ENCODE results near the gene SYNE1. TPM values are rescaled to one million over a fixed set of nuclear protein-coding genes. Genes with fewer than 3 reads are reported as not detected.
A peak's percentile ranks its signal among the peaks of the same experiment; 100 is the strongest.

SYNE1 gene
- polyA plus RNA-seq, 6 donors from 2014 or later, result 24.1 to 50.3 (median 30.9) TPM

DNA sequence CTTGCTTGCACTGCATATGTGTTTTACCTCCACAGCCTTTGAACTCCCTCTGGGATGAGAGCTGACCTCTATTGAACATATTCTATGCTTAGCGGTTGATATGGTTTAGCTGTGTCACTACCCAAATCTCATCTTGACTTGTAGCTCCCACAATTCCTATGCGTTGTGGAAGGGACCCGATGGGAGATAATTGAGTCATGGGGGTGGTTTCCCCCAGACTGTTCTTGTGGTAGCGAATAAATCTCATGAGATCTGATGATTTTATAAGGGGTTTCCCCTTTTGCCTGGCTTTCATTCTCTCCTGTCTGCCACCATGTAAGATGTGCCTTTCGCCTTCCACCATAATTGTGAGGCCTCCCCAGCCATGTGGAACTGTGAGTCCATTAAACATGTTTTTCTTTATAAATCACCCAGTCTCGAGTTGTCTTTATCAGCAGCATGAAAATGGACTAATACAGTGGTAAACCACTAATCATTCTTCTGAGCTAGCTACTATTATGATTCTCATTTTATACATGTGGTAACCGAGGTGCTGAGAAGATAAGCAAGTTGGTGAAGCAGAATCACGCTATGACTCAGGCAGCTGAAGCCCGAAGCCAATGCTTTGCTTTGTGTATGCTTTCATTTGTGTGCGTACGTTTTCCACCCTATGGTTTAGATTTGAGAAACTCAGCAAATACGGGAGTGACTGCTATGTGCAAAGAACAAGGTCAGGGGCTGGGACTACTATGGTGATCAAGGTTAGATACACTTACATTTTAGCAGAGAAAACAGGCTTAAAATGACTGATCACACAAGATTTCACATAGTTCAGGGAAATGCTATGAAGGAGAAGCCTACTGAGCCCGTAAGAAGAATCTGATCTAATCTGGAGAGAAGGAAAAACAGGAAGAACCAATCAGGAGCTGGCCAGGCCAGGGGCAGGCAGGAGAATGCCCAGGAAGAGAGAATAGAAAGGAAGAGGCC, 466.2 kb downstream of the SYNE1 start:
- DNase-seq, result no peak
- Mint-ChIP-seq H3K4me3 (no peak overlapping the region), H3K9me3 (peaks cover 0 to 12% (median 6%) of the 10 kb centered on the region in 7 donors), H3K27me3 (no peaks in the 10 kb centered on the region), H3K27ac (peak overlapping the region in 3 of 6 donors; percentile 22 to 88 (median 29)), H3K36me3 (peaks cover 37 to 44% of the 10 kb centered on the region in 2 donors), H3K4me1 (peaks cover 5 to 16% (median 11%) of the 10 kb centered on the region in 3 donors)
- peak in 1 of 2 donors; percentile 37 for ATAC-seq (ENCODE audit: low read depth in 2 of 2)

DNA sequence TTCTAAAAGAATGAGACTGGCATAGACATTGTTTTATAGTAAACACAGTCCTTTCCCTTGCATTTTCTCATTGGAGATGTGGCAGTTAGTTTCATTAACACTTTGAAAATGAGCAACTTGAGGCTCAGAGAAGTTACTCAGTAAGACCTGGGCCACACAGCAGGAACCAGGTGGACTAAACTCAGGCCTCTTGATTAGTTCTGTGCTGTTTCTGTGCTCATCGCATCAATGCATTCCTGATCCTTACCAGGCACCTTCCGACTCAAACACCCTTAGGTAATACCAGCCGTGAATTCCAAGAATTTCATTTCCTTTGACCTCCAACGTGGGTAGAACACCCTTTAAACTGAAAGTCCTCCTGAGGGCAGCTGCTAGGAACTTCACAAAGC, 466.9 kb downstream of the SYNE1 start:
- H3K27ac Mint-ChIP-seq, result peak overlapping the region in 3 of 6 donors; percentile 14 to 29 (median 22)
- no peak overlapping the region for H3K4me3 Mint-ChIP-seq
- ATAC-seq (ENCODE audit: low read depth in 2 of 2) (no peak), DNase-seq (no peak)
- H3K27me3 Mint-ChIP-seq, result no peaks in the 10 kb centered on the region
- H3K36me3 Mint-ChIP-seq, result peaks cover 37 to 38% of the 10 kb centered on the region in 2 donors
- H3K4me1 Mint-ChIP-seq, result peaks cover 5 to 16% (median 14%) of the 10 kb centered on the region in 3 donors
- H3K9me3 Mint-ChIP-seq, result peaks cover 0 to 12% (median 6%) of the 10 kb centered on the region in 7 donors

DNA sequence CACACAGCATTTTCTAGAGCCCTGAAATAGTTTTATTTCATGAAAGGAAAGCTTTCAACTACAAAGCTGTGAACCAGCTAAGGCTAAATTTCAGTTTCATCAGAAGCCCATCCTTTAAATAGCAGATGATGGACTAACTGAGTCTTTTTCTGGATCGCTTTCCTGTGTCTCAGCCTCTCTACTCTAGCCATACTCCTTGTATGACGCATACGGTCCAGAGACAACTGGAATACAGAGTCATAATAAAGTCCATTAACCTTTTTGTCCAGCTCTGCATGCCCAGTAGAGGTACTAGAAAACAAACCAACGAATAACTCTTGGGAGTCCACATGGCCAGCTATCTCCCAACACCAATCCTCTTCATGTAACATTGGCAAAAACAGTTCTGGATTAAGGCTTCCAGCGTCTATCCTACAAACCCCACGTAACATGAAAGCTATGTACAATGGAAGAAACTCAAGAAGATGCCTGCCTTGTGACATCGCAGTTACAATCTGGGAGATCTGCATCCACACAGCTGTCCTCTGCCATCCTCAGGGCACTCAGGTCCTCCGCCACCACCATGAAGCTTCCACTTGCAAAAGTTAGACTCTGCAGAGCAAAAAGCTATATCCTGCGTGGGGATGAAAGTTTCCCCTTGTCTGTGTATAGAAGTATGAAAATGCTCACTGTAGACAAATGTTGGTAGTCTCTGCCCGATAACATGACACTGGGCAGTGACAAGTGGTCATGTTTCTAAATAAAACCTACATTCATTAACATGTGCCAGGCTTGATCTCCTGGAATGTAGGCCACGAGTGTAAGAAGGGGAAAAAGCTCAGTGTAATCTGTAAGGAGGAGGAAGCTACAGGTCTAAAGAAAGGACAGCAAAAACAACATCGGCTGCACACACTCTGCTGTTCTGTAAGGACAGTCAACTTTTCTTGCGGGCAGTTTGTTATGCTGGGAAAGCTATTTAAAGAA, 469.2 kb downstream of the SYNE1 start:
- Mint-ChIP-seq H3K27me3 (no peaks in the 10 kb centered on the region), H3K36me3 (peaks cover 31 to 42% of the 10 kb centered on the region in 2 donors), H3K9me3 (peaks cover 0 to 12% (median 6%) of the 10 kb centered on the region in 7 donors), H3K27ac (peak overlapping the region in 4 of 6 donors; percentile 5 to 36 (median 31)), H3K4me3 (peak overlapping the region in 1 of 8 donors; percentile 25), H3K4me1 (peaks cover 0 to 18% (median 16%) of the 10 kb centered on the region in 3 donors)
- DNase-seq (no peak), ATAC-seq (ENCODE audit: low read depth in 2 of 2) (no peak)

DNA sequence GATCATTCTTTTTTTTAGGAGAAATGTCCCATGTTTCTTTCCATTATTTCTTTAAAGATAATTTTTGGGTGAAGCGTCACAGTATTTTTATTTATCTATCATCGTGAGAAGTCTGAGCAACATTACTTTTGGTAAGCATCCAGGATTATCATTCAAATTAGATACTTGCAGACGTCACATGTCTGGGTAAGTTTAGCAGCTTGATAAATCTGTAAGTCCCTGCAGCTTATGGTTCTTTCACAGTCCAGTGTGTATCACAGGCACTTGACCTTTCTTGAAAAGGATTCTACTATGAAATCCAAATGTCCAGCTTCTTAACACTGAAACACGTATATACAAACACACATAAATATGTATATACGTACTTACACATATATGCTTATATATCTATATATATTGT, 470.3 kb downstream of the SYNE1 start:
- DNase-seq (no peak), ATAC-seq (ENCODE audit: low read depth in 2 of 2) (no peak)
- Mint-ChIP-seq H3K36me3 (peaks cover 31 to 44% of the 10 kb centered on the region in 2 donors), H3K4me3 (no peak overlapping the region), H3K9me3 (peaks cover 0 to 12% (median 6%) of the 10 kb centered on the region in 7 donors), H3K4me1 (peaks cover 0 to 22% (median 21%) of the 10 kb centered on the region in 3 donors), H3K27ac (peak overlapping the region in 1 of 6 donors; percentile 21), H3K27me3 (no peaks in the 10 kb centered on the region)

DNA sequence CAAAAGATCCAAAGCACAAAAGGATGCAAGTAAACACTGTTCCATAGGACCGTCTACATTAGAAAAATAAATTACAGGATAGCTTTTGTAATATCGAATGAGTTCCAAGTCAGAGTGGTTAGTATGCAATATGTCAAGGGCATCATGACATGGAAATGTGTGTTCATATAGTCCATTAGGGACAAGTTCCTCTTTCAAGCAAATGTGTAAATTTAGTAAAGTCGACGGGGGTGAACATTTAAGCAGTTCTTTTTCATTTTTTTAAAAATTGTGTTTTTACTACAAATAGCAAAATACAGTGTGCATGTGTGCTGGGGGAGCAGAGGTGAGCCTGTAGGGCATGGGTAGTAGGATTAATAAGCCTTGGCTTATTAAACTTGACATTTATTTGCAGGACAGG, 470.7 kb downstream of the SYNE1 start:
- DNase-seq (no peak), ATAC-seq (ENCODE audit: low read depth in 2 of 2) (no peak)
- no peak overlapping the region for H3K4me3 Mint-ChIP-seq
- H3K27ac Mint-ChIP-seq, result peak overlapping the region in 1 of 6 donors; percentile 21
- peaks cover 2 to 25% (median 24%) of the 10 kb centered on the region in 3 donors for H3K4me1 Mint-ChIP-seq
- H3K27me3 Mint-ChIP-seq, result no peaks in the 10 kb centered on the region
- H3K9me3 Mint-ChIP-seq, result peaks cover 0 to 12% (median 6%) of the 10 kb centered on the region in 7 donors
- peaks cover 28 to 42% of the 10 kb centered on the region in 2 donors for H3K36me3 Mint-ChIP-seq

DNA sequence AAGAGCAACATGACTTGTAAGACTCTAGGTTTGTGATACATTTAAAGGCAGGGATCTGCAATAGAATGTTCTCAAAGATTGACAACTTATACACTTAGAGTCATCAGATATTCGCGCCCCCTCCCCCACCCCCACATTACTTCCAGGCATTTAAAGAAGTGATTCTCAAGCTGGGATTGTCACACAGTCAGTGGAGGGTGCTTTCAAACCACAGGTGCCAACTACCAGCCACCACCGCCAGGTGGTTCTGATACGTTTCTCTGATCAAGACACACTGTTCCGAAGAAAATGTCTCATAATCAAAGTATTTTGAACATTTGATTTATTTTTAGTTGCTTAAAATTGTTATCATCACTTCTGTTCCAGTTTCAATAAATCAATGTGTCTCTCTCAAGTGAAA, 472.2 kb downstream of the SYNE1 start:
- H3K27ac Mint-ChIP-seq, result no peak overlapping the region
- ATAC-seq (ENCODE audit: low read depth in 2 of 2), result no peak
- no peaks in the 10 kb centered on the region for H3K9me3 Mint-ChIP-seq
- H3K4me1 Mint-ChIP-seq, result peaks cover 11 to 32% (median 21%) of the 10 kb centered on the region in 3 donors
- H3K36me3 Mint-ChIP-seq, result peaks cover 14 to 34% of the 10 kb centered on the region in 2 donors
- no peak for DNase-seq
- no peak overlapping the region for H3K4me3 Mint-ChIP-seq
- H3K27me3 Mint-ChIP-seq, result no peaks in the 10 kb centered on the region

DNA sequence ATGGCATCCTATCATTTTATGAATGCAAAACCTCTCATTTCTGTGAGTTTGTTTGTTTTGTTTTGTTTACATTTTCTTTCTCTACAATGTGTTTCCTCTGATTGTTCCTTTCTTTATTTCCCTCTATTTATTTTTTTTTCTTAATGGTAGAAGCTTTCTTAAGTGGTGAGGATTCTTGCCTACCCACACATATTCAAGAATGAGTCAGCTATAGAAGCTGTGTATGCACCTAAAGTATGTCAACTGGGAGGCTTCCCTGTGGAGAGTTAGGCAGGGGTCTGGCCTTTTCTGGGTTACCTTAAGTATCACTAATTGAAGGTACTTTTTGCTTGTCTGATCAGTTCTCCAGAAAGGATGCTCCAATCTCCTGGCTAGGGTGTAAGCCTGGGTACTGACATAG, 475.7 kb downstream of the SYNE1 start:
- Mint-ChIP-seq H3K9me3 (no peaks in the 10 kb centered on the region), H3K4me1 (peaks cover 11 to 24% (median 21%) of the 10 kb centered on the region in 3 donors), H3K36me3 (peaks cover 19 to 26% of the 10 kb centered on the region in 2 donors), H3K27me3 (no peaks in the 10 kb centered on the region), H3K27ac (peak overlapping the region; percentile 59 to 95 (median 81)), H3K4me3 (peak overlapping the region in 1 of 8 donors; percentile 30)
- no peak for ATAC-seq (ENCODE audit: low read depth in 2 of 2)
- DNase-seq, result no peak

DNA sequence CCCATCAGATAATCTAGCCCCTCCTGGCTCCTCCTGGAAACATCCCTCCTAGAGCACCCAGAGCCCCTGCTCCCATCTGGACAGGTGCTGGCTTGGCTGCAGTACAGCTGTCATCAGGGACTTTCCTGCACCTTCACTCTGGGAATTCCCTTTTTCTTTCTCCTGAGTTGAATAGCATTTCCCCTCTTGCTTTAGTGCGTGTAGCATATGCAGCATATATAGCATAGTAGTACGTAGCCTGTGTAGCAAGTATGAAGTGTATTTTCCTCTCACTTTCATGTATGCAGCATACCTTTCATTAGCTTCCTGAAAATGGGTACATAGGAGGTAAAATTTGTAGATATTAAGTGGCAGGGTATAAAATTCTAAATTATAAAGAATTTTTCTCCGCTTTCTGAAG, 476.8 kb downstream of the SYNE1 start:
- ATAC-seq (ENCODE audit: low read depth in 2 of 2), result peak; percentile 95 to 97
- Mint-ChIP-seq H3K4me1 (peaks cover 11 to 22% (median 21%) of the 10 kb centered on the region in 3 donors), H3K9me3 (no peaks in the 10 kb centered on the region), H3K36me3 (peaks cover 19 to 33% of the 10 kb centered on the region in 2 donors), H3K27me3 (no peaks in the 10 kb centered on the region), H3K4me3 (peak overlapping the region in 2 of 8 donors; percentile 8 to 46), H3K27ac (peak overlapping the region; percentile 93 to 99 (median 97))
- DNase-seq, result peak; percentile 9

DNA sequence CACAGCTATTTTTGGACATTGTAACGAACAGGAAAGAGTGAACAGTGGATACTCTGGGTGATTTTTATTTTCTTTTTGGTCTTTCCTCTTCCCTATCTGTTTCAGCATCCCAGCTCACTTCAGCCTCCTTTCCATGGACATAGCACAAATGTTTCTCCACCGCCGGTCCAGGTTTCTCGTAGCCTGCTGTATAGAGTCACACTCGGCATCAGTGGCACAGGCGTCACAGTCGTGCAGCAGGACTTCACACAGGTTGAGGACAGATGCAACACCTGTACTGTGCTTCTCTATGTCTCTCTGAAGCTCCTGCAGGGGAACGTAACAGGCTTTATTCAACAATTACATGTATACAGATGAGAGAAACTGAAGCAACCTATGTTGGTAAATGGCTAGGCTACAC, 481.4 kb downstream of the SYNE1 start:
- Mint-ChIP-seq H3K4me1 (peaks cover 8% of the 10 kb centered on the region in 3 donors), H3K27ac (no peak overlapping the region), H3K27me3 (no peaks in the 10 kb centered on the region), H3K9me3 (no peaks in the 10 kb centered on the region), H3K36me3 (peaks cover 18 to 22% of the 10 kb centered on the region in 2 donors), H3K4me3 (no peak overlapping the region)
- DNase-seq (no peak), ATAC-seq (ENCODE audit: low read depth in 2 of 2) (no peak)

DNA sequence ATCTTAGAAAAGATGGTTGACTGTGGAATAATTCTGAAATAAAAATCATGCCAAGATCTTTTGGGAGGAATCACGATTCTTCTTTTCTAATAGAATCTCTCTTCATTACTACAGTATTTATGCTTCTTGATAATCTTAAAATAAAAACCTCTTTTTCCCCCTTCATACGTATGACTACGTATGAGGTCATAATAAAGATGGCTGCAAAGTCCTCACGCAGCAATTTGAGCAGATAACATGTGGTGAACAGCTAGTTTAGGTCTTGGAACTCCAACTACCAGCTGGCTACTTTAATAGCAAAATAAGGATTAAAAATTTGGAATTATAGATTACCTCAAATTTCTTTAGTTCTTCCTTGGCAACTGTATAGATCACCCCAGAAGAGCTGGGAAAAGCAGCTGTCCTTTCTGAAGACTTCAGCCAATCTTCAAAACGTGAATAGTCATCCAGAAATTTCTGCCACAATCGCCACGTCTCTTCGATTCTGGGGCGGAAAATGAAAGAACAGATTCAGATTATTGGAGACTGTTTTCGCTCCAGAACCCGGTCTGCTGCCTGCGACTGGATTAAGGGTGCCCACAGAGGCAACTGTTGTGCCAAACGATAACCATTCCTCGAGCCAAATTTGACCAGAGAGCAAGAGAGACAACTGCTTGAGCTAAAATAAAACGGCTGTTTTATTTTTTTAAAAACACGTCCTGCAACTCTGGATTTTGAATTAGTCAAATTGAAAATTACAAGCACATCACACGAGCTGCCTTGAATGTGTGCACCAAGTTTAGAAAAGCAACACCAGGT, 482.4 kb downstream of the SYNE1 start:
- Mint-ChIP-seq H3K36me3 (peaks cover 20 to 32% of the 10 kb centered on the region in 2 donors), H3K27ac (peak overlapping the region in 2 of 6 donors; percentile 16 to 76)

DNA sequence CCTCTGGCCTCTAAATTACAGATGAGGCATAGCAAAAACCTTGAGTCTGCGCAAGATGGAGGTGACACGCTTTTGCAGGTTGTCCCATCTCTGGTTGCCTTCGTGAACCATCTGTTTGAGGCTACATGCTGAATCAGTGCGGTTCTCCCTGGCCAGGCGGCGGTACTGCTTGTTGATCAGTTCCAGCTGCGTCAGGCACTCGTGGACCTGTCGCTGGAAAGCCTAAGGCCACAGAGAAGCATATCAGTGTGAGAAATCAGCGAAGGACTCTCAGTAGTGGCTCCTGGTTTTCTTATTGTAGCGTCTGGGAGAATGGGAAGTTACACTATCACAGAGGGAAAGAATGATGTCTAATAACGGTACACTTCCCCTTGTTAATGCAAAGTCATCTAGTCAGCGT, 485.2 kb downstream of the SYNE1 start:
- Mint-ChIP-seq H3K4me3 (peak overlapping the region in 1 of 8 donors; percentile 18), H3K9me3 (no peaks in the 10 kb centered on the region), H3K4me1 (no peaks in the 10 kb centered on the region), H3K27ac (peak overlapping the region in 5 of 6 donors; percentile 28 to 91 (median 71)), H3K36me3 (peaks cover 39 to 47% of the 10 kb centered on the region in 2 donors), H3K27me3 (no peaks in the 10 kb centered on the region)
- ATAC-seq (ENCODE audit: low read depth in 2 of 2) (no peak), DNase-seq (no peak)

More for the DNA sequence above, 482.4 kb downstream of the SYNE1 start:
- no peak overlapping the region for H3K4me3 Mint-ChIP-seq
- DNase-seq (no peak), ATAC-seq (ENCODE audit: low read depth in 2 of 2) (no peak)
- H3K9me3 Mint-ChIP-seq, result no peaks in the 10 kb centered on the region
- peaks cover 0 to 2% (median 0%) of the 10 kb centered on the region in 3 donors for H3K4me1 Mint-ChIP-seq
- no peaks in the 10 kb centered on the region for H3K27me3 Mint-ChIP-seq

DNA sequence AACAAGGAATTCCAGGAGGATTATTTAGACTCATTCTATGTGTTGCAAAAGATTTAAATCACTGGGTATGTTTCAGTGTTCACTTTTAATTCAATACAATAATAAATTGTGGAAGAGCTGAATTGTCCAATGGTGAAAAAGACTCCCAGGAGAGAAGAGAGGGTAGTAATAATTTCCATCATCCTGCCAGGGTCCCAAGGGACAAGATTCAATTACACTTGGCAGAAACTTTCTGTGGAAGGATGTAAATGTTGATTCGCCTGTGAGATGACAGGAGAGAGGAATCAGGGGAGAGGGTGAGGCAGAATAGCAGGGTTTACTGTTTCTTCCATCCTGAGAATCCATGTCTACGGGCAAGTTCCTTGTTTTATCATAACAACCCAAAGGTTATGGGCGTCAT, 487.0 kb downstream of the SYNE1 start:
- Mint-ChIP-seq H3K4me1 (peaks cover 0 to 3% (median 0%) of the 10 kb centered on the region in 3 donors), H3K27ac (peak overlapping the region in 2 of 6 donors; percentile 58 to 82), H3K27me3 (no peaks in the 10 kb centered on the region), H3K9me3 (no peaks in the 10 kb centered on the region), H3K4me3 (no peak overlapping the region), H3K36me3 (peaks cover 39 to 54% of the 10 kb centered on the region in 2 donors)
- no peak for ATAC-seq (ENCODE audit: low read depth in 2 of 2)
- DNase-seq, result no peak

Data from naive B cell (primary cell).